Ascending aorta (tissue), 2 donors: ENCODE results near the gene ALOXE3. TPM values are rescaled to one million over a fixed set of nuclear protein-coding genes. Genes with fewer than 3 reads are reported as not detected.
A peak's percentile ranks its signal among the peaks of the same experiment; 100 is the strongest.
"Not testable (repeated sequence)": the region's sequence is repeated elsewhere in the genome, so short reads cannot be mapped to it uniquely, and the experiment has no call there.

Source experiments
- DNase-seq, 2 donors: peaks; one replicate each; pipeline ENCODE4 v3.0.0-alpha.2; 2019; ENCODE audit warnings: low spot score in 2 of 2
- H3K27ac ChIP-seq, 2 donors: fragments of 200-600 bp; sonication (generic); one replicate each; pipeline ENCODE4 v1.5.1; 2016 to 2017; ENCODE audit warnings: mild to moderate bottlenecking in 1 of 2
- H3K27me3 ChIP-seq: fragments of 200-600 bp; sonication (generic); one replicate; pipeline ENCODE4 v1.5.1; 2017
- H3K36me3 ChIP-seq, 2 donors: fragments of 200-600 bp; sonication (generic); one replicate each; pipeline ENCODE4 v1.5.1; 2016
- H3K4me1 ChIP-seq, 2 donors: fragments of 200-600 bp; sonication (generic); one replicate each; pipeline ENCODE4 v1.5.1; 2016 to 2017; ENCODE audit warnings: mild to moderate bottlenecking in 1 of 2
- H3K4me3 ChIP-seq, 2 donors: fragments of 200-600 bp; sonication (generic); one replicate each; pipeline ENCODE4 v1.5.1; 2016 to 2017; ENCODE audit warnings: mild to moderate bottlenecking in 1 of 2
- H3K9me3 ChIP-seq, 2 donors: fragments of 200-600 bp; sonication (generic); one replicate each; pipeline ENCODE4 v1.5.1; 2016
- intact Hi-C: fragments of 100-400 bp; cut with DNase I; formaldehyde crosslinking; loops from one replicate; pipeline ENCODE4 v1.15.1; 2023
- total RNA-seq: library from RNA; depleted of rRNA; stranded (reverse); fragments of >200 nt; gene quantifications from one replicate; pipeline ENCODE4 v1.1.0, GENCODE V29; 2016
- TF ChIP-seq, protein P1 (sequence below), 3 experiments: fragments of 200-600 bp in 2 of 3; fragments of 450-650 bp in 1 of 3; sonication (generic) in 2 of 3; IDR thresholded peaks; one replicate each; pipeline ENCODE4 v1.5.1; 2016 to 2019; ENCODE audit warnings: antibody characterized with exemption in 3 of 3, mild to moderate bottlenecking in 1 of 3, moderate library complexity in 1 of 3

ALOXE3 gene
- total RNA-seq, 1 donor from 2014 or later: not detected

DNA sequence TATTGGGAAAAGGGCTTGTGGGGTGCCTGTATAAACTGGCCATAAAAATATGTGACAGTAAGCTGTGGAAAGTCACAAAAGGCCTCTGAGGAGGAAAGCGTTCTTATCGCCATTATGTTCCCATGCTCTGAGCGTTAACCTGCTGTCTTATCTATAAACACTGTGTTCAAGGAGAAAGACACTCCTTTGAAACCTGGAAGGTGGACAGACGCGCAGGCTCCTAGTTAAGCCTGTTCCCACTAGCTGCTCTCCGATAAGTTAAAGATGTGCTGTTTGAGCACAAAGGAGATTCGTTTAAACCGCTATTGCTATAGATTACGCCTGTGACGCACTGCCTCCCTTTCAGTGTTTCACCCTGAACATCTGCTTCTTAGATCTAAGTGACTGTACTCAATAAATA, 36.0 kb downstream of the ALOXE3 start:
- DNase-seq: no peak
- H3K36me3 ChIP-seq: no peaks in the 10 kb centered on the region
- intact Hi-C loops: loop anchor here (5.0 kb wide), 1 partner anchor 35 kb away; the partner anchor contains the start of gene ALOXE3
- TF ChIP-seq, protein P1, sequence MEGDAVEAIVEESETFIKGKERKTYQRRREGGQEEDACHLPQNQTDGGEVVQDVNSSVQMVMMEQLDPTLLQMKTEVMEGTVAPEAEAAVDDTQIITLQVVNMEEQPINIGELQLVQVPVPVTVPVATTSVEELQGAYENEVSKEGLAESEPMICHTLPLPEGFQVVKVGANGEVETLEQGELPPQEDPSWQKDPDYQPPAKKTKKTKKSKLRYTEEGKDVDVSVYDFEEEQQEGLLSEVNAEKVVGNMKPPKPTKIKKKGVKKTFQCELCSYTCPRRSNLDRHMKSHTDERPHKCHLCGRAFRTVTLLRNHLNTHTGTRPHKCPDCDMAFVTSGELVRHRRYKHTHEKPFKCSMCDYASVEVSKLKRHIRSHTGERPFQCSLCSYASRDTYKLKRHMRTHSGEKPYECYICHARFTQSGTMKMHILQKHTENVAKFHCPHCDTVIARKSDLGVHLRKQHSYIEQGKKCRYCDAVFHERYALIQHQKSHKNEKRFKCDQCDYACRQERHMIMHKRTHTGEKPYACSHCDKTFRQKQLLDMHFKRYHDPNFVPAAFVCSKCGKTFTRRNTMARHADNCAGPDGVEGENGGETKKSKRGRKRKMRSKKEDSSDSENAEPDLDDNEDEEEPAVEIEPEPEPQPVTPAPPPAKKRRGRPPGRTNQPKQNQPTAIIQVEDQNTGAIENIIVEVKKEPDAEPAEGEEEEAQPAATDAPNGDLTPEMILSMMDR (IDR thresholded peaks at IDR 0.05): no peak
- no peak overlapping the region for H3K27ac ChIP-seq
- no peak overlapping the region for H3K4me3 ChIP-seq
- no peaks in the 10 kb centered on the region for H3K9me3 ChIP-seq
- H3K4me1 ChIP-seq: peaks cover 0 to 11% of the 10 kb centered on the region in 2 donors
- H3K27me3 ChIP-seq: no peaks in the 10 kb centered on the region

- no peak overlapping the region for H3K27ac ChIP-seq
- H3K9me3 ChIP-seq: no peaks in the 10 kb centered on the region
- DNase-seq: no peak
- no peaks in the 10 kb centered on the region for H3K27me3 ChIP-seq
- H3K4me3 ChIP-seq: no peak overlapping the region
- peaks cover 0 to 11% of the 10 kb centered on the region in 2 donors for H3K4me1 ChIP-seq
- TF ChIP-seq, protein P1 (IDR thresholded peaks at IDR 0.05): no peak
- intact Hi-C loops: loop anchor here (5.0 kb wide), 1 partner anchor 35 kb away; the partner anchor contains the start of gene ALOXE3
- H3K36me3 ChIP-seq: no peaks in the 10 kb centered on the region
These were observed 36.4 kb downstream of the ALOXE3 start for GRCh38 chr17:8081876-8082275.

GRCh38 chr17:8080799-8081219, 37.5 kb downstream of the ALOXE3 start:
- Histone ChIP-seq H3K9me3 (no peaks in the 10 kb centered on the region), H3K27me3 (no peaks in the 10 kb centered on the region), H3K27ac (no peak overlapping the region), H3K36me3 (no peaks in the 10 kb centered on the region), H3K4me1 (peaks cover 0 to 11% of the 10 kb centered on the region in 2 donors), H3K4me3 (no peak overlapping the region)
- intact Hi-C loops: loop anchor here (5.0 kb wide), 1 partner anchor 36 kb away; the partner anchor contains the start of gene ALOXE3
- no peak for DNase-seq
- TF ChIP-seq, protein P1 (IDR thresholded peaks at IDR 0.05): no peak

- Histone ChIP-seq H3K36me3 (no peaks in the 10 kb centered on the region), H3K27me3 (no peaks in the 10 kb centered on the region), H3K27ac (no peak overlapping the region), H3K9me3 (no peaks in the 10 kb centered on the region), H3K4me3 (peak overlapping the region; percentile 43 to 60), H3K4me1 (peaks cover 0 to 11% of the 10 kb centered on the region in 2 donors)
- no peak for DNase-seq
- TF ChIP-seq, protein P1 (IDR thresholded peaks at IDR 0.05): peak in 1 of 3 experiments; percentile 7
- intact Hi-C loops: loop anchor here (5.0 kb wide), 1 partner anchor 37 kb away; the partner anchor contains the start of gene ALOXE3
These were observed 38.0 kb downstream of the ALOXE3 start for GRCh38 chr17:8080208-8080798.

- TF ChIP-seq, protein P1 (IDR thresholded peaks at IDR 0.05): peak; percentile 70 to 94 (median 93)
- no peaks in the 10 kb centered on the region for H3K27me3 ChIP-seq
- DNase-seq: peak in 1 of 2 donors; percentile 75
- no peaks in the 10 kb centered on the region for H3K9me3 ChIP-seq
- intact Hi-C loops: loop anchor here (5.0 kb wide), 1 partner anchor 38 kb away; the partner anchor contains the start of gene ALOXE3
- no peaks in the 10 kb centered on the region for H3K36me3 ChIP-seq
- no peak overlapping the region for H3K27ac ChIP-seq
- peaks cover 0 to 11% of the 10 kb centered on the region in 2 donors for H3K4me1 ChIP-seq
- peak overlapping the region; percentile 43 to 60 for H3K4me3 ChIP-seq
These were observed 38.8 kb downstream of the ALOXE3 start for GRCh38 chr17:8079291-8080207.

DNA sequence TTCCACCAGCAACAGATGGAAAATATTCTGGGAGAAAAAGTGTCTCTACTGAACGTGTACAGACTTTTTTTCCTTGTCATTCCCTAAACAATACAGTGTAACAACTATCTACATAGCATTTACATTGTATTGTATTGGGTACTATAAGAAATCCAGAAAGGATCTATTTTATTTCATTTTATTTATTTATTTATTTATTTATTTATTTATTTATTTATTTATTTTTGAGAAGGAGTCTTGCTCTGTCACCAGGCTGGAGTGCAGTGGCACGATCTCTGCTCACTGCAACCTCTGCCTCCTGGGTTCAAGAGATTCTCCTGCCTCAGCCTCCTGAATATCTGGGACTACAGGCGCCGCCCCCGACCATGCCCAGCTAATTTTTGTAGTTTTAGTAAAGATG, 40.4 kb downstream of the ALOXE3 start:
- DNase-seq, H3K9me3 ChIP-seq, H3K36me3 ChIP-seq, H3K4me3 ChIP-seq, H3K27me3 ChIP-seq, intact Hi-C loops, H3K27ac ChIP-seq: not testable (repeated sequence)
- H3K4me1 ChIP-seq: peaks cover 0 to 21% of the 10 kb centered on the region in 2 donors
